ENCODE results near the gene ENDOD1. TPM values are rescaled to one million over a fixed set of nuclear protein-coding genes. Genes with fewer than 3 reads are reported as not detected.

The ENDOD1 gene, protein sequence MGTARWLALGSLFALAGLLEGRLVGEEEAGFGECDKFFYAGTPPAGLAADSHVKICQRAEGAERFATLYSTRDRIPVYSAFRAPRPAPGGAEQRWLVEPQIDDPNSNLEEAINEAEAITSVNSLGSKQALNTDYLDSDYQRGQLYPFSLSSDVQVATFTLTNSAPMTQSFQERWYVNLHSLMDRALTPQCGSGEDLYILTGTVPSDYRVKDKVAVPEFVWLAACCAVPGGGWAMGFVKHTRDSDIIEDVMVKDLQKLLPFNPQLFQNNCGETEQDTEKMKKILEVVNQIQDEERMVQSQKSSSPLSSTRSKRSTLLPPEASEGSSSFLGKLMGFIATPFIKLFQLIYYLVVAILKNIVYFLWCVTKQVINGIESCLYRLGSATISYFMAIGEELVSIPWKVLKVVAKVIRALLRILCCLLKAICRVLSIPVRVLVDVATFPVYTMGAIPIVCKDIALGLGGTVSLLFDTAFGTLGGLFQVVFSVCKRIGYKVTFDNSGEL
- 99.7 and 102 TPM in 2 replicates for total RNA-seq

DNA sequence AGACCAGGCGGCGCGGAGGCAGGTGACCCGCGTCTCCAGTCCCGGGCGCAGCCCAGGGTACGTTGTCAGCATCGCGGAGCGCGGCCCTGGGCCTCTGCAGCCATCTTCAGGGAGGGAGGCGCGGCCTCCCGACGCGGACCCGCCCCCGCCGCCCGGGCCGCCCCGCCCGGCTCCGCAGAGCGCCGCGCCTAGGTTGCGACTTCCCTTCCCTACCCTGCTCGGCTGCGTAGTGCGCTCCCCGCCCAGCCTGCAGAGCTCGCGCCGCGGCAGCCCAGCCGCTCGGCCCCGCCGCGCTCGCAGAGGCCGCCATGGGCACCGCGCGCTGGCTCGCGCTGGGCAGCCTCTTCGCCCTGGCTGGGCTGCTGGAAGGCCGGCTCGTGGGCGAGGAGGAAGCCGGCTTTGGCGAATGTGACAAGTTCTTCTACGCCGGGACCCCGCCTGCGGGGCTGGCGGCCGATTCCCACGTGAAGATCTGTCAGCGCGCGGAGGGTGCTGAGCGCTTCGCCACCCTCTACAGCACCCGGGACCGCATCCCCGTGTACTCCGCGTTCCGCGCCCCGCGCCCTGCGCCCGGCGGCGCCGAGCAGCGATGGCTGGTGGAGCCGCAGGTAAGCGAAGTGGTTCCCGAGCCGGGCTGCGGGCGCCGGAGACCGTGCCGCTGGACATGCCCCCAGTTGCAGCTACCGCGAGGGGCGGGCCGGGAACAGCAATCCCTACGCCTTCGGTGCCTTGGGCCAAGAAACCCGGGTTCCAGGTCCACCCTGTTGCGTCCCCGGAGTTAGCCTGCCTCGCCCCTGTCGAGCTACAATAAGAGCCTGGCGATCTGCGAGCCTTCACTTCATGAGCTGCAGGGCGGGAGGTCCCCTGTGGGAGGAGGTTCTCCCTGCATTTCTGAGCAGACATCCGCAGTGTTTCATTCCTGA is at the start of gene ENDOD1:
ENDOD1 (plus strand) TSS at position 227 of the 923 bp plus-strand sequence; CDS start at position 309, 82 bp downstream.

DNA sequence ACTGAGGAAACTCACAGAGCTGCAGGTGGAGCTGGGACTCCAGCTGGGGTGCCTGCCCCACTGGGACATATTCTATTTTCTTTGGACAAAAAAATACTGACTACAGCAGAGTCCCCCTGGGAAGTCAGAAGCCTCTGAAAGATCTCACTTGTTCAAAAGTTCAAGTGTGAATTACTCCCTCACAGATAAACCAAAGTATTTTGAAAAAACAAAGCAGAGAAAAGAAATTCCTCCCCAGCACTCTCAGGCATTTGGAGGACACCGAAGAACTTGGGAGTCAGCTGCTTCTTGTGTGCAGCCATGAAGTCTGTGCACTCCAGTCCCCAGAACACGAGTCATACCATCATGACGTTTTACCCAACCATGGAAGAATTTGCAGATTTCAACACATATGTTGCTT is 40.5 kb upstream of the ENDOD1 start, which contains the start of gene KDM4F:
KDM4F (plus strand) TSS at position 301 of the 400 bp plus-strand sequence.

DNA sequence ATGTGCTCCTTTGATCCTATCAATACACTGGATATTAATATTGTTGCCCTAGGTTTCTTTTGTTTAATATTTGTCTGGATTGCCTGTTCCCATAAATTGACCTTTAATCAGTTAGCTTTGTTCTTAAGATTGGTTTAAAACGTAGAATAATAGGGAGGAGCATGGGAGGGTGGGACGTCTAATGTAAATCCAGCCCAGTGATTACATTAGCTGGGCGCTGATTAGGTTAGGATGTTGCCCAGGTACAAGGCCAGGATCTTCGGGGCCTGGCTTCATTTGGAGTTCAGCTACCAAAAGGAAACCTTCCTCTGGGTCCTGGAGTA is 23.0 kb upstream of the ENDOD1 start, which contains the start of gene SRSF8:
SRSF8 (plus strand) TSS at position 204 of the 323 bp plus-strand sequence. CDS start 308 bp downstream, outside the sequence.

Other genes with a start within 250 kb of the ENDOD1 start
- gene CWC15, start 116.3 kb upstream of the ENDOD1 start, total RNA-seq = 33.0 and 36.4 TPM in 2 replicates
- 0.24 and 1.1 TPM in 2 replicates for gene KDM4D, start 116.1 kb upstream of the ENDOD1 start, total RNA-seq
- not detected in 2 replicates for gene KDM4E, start 64.6 kb upstream of the ENDOD1 start, total RNA-seq
- gene KDM4F, start 40.4 kb upstream of the ENDOD1 start, total RNA-seq = not detected in 2 replicates
- 16.1 and 21.7 TPM in 2 replicates for gene SRSF8, start 22.9 kb upstream of the ENDOD1 start, total RNA-seq
- gene SESN3, start 141.4 kb downstream of the ENDOD1 start, total RNA-seq = 7.7 and 37.1 TPM in 2 replicates